D721Med (cell line): ENCODE data around the gene SYNM.

Experiments
- DNase-seq: peaks from one replicate; pipeline ENCODE4 v3.0.0; 2011; ENCODE audit warnings: low spot score; ENCODE audit not compliant: insufficient read length
- FAIRE-seq: peaks from 2 replicates; lab custom pipeline; 2011; peaks lifted over from hg19 to GRCh38; lab: Jason Lieb, UNC
- TF ChIP-seq, protein P1 (sequence below): IDR thresholded peaks from 2 replicates; pipeline ENCODE4 v1.5.1; 2012; ENCODE audit warnings: mild to moderate bottlenecking, control low read depth; ENCODE audit not compliant: insufficient read depth; ENCODE audit errors: missing control alignments

SYNM gene

GRCh38 chr15:99095626-99096025 lies 9.3 kb upstream of the SYNM start:
- DNase-seq = no peak
- TF ChIP-seq, protein P1, sequence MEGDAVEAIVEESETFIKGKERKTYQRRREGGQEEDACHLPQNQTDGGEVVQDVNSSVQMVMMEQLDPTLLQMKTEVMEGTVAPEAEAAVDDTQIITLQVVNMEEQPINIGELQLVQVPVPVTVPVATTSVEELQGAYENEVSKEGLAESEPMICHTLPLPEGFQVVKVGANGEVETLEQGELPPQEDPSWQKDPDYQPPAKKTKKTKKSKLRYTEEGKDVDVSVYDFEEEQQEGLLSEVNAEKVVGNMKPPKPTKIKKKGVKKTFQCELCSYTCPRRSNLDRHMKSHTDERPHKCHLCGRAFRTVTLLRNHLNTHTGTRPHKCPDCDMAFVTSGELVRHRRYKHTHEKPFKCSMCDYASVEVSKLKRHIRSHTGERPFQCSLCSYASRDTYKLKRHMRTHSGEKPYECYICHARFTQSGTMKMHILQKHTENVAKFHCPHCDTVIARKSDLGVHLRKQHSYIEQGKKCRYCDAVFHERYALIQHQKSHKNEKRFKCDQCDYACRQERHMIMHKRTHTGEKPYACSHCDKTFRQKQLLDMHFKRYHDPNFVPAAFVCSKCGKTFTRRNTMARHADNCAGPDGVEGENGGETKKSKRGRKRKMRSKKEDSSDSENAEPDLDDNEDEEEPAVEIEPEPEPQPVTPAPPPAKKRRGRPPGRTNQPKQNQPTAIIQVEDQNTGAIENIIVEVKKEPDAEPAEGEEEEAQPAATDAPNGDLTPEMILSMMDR = no peak
- FAIRE-seq = no peak

GRCh38 chr15:99096173-99096893 lies 8.5 kb upstream of the SYNM start:
- FAIRE-seq (no peak), DNase-seq (no peak)
- TF ChIP-seq, protein P1 = no peak

GRCh38 chr15:99096894-99097426 lies 7.9 kb upstream of the SYNM start:
- TF ChIP-seq, protein P1 = no peak
- no peak for FAIRE-seq
- no peak for DNase-seq

GRCh38 chr15:99097441-99098410 lies 7.2 kb upstream of the SYNM start:
- FAIRE-seq (no peak), DNase-seq (no peak)
- TF ChIP-seq, protein P1 = no peak

DNA sequence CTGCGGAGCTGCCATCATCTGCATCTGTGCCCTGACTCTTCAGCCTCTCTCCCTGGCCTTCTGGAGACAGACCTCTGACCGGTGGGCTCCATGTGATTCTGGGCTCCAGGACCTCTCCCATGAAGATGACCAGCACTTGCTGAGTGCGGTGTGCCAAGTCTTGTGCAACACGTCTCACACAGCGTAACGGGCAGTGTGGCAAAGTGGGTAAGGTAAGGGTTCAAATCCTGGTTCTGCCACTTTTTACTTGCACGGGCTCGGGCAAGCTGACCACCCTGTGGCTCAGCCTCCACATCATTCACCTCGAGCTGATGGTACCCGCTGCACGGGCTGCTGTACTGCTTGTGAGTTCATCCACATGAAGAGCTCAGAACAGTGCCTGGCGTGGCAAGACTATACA lies 6.5 kb upstream of the SYNM start:
- no peak for FAIRE-seq

DNA sequence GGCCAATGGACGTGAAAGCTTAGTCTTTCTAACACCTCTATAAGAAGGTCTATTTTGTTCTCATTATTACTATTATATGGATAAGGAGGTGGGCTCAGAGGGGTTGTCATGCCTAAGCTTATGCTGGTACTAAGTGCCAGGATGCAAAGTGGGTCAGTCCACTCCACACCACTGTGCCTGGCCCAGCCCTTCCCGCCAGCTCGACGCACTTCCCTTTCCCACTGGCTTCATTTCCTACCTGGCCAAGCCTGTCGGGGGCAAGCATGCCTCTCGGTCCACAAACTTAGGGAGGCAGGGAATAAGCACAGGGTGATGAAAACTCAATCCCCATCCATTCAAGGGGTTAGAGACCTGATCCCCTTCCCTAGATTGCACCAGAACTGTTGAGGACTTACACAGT lies 5.9 kb upstream of the SYNM start:
- FAIRE-seq (no peak), DNase-seq (no peak)
- TF ChIP-seq, protein P1 = no peak

More for the DNA sequence above, 6.5 kb upstream of the SYNM start:
- no peak for DNase-seq
- TF ChIP-seq, protein P1 = no peak
